ENCODE data around the gene BAG2. TPM values are rescaled to one million over a fixed set of nuclear protein-coding genes. Genes with fewer than 3 reads are reported as not detected.

BAG2 gene
- total RNA-seq, 1 experiment from 2014 or later: 14.0 TPM

GRCh38 chr6:57177545-57178265 lies 5.6 kb downstream of the BAG2 start:
- TF ChIP-seq, protein P1, sequence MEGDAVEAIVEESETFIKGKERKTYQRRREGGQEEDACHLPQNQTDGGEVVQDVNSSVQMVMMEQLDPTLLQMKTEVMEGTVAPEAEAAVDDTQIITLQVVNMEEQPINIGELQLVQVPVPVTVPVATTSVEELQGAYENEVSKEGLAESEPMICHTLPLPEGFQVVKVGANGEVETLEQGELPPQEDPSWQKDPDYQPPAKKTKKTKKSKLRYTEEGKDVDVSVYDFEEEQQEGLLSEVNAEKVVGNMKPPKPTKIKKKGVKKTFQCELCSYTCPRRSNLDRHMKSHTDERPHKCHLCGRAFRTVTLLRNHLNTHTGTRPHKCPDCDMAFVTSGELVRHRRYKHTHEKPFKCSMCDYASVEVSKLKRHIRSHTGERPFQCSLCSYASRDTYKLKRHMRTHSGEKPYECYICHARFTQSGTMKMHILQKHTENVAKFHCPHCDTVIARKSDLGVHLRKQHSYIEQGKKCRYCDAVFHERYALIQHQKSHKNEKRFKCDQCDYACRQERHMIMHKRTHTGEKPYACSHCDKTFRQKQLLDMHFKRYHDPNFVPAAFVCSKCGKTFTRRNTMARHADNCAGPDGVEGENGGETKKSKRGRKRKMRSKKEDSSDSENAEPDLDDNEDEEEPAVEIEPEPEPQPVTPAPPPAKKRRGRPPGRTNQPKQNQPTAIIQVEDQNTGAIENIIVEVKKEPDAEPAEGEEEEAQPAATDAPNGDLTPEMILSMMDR (IDR thresholded peaks at IDR 0.05): no peak
- no peak for TF ChIP-seq SIN3A (IDR thresholded peaks at IDR 0.05; ENCODE audit: borderline replicate concordance, insufficient read depth, low read depth, low read length)
- TF ChIP-seq REST (IDR thresholded peaks at IDR 0.05; ENCODE audit: insufficient read depth in 1 of 2, low read depth in 2 of 2, low read length in 1 of 2): no peak
- TF ChIP-seq POLR2AphosphoS5 (IDR thresholded peaks at IDR 0.05; ENCODE audit: low read depth, low read length): no peak
- no peak for TF ChIP-seq TCF7L2 (IDR thresholded peaks at IDR 0.05; ENCODE audit: low read depth, low read length)
- POLR2A ChIA-PET: no interaction called here
- CTCF ChIA-PET: no interaction called here

GRCh38 chr6:57180596-57180995 lies 8.5 kb downstream of the BAG2 start:
- ChIA-PET POLR2A (no interaction called here), CTCF (no interaction called here)
- no peak for ATAC-seq
- Histone ChIP-seq H3K27ac (ENCODE audit: low read length) (no peak overlapping the region), H3K36me3 (ENCODE audit: control insufficient read depth, insufficient read depth, low read length) (peaks cover 34% of the 10 kb centered on the region), H3K27me3 (ENCODE audit: control insufficient read depth, insufficient read depth, low read length) (no peaks in the 10 kb centered on the region), H3K9me3 (ENCODE audit: control insufficient read depth, insufficient read depth, low read depth, low read length) (no peaks in the 10 kb centered on the region), H3K4me3 (ENCODE audit: low read depth in 2 of 2, low read length in 2 of 2) (no peak overlapping the region), H3K4me1 (ENCODE audit: control insufficient read depth, insufficient read depth, low read length) (peaks cover 18% of the 10 kb centered on the region)
- no peak for DNase-seq (ENCODE audit: low read depth, low spot score)
- no peak for TF ChIP-seq POLR2AphosphoS5 (IDR thresholded peaks at IDR 0.05; ENCODE audit: low read depth, low read length)
- TF ChIP-seq TCF7L2 (IDR thresholded peaks at IDR 0.05; ENCODE audit: low read depth, low read length): no peak
- TF ChIP-seq REST (IDR thresholded peaks at IDR 0.05; ENCODE audit: insufficient read depth in 1 of 2, low read depth in 2 of 2, low read length in 1 of 2): no peak
- TF ChIP-seq SIN3A (IDR thresholded peaks at IDR 0.05; ENCODE audit: borderline replicate concordance, insufficient read depth, low read depth, low read length): no peak
- TF ChIP-seq, protein P1 (IDR thresholded peaks at IDR 0.05): no peak
- in situ Hi-C loops (cut with HindIII; ENCODE audit: low pct_unique_long_range_greater_than_20kb, low sequenced_read_pairs): no loop called here
- BruUV-seq (replicated peaks): no TSS peak
- intact Hi-C loops (cut with micrococcal nuclease; ENCODE audit: unreplicated experiment): no loop called here

More at GRCh38 chr6:57177545-57178265, 5.6 kb downstream of the BAG2 start:
- in situ Hi-C loops (cut with HindIII; ENCODE audit: low pct_unique_long_range_greater_than_20kb, low sequenced_read_pairs) (no loop called here), intact Hi-C loops (cut with micrococcal nuclease; ENCODE audit: unreplicated experiment) (loop anchor here (10.0 kb wide), 1 partner anchor 223 kb away; the partner anchor contains the start of gene BEND6)
- DNase-seq (ENCODE audit: low read depth, low spot score) (no peak), ATAC-seq (no peak)
- Histone ChIP-seq H3K4me3 (ENCODE audit: low read depth in 2 of 2, low read length in 2 of 2) (no peak overlapping the region), H3K9me3 (ENCODE audit: control insufficient read depth, insufficient read depth, low read depth, low read length) (no peaks in the 10 kb centered on the region), H3K4me1 (ENCODE audit: control insufficient read depth, insufficient read depth, low read length) (peaks cover 33% of the 10 kb centered on the region), H3K36me3 (ENCODE audit: control insufficient read depth, insufficient read depth, low read length) (peaks cover 6% of the 10 kb centered on the region; the same call in 1 of the 2 replicates), H3K27me3 (ENCODE audit: control insufficient read depth, insufficient read depth, low read length) (no peaks in the 10 kb centered on the region), H3K27ac (ENCODE audit: low read length) (no peak overlapping the region)
- BruUV-seq (replicated peaks): no TSS peak
